ENCODE results near the gene DOCK1.

DOCK1 gene

DNA sequence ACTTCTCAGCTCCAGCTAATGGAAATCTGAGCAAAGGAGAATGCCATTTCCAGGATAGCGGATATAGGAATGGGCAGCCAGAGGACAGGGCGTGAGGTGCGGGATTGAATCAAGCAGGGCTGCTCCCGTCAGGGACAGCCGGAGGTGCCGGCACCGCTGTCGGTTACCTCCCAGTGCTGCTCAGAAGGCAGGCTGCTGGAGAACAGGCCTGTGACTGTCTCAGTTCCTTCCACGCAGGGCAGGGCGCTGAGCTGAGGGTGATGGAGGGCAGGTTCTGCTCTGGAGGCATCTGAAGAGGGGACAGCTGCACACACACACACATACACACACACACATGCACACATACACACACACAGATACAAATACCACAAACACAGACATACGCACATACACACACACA is 111.1 kb downstream of the DOCK1 start:
- Histone ChIP-seq H3K4ac (ENCODE audit: low read depth in 1 of 2, low read length in 2 of 2) (no peak overlapping the region), H2BK15ac (ENCODE audit: low read depth, poor library complexity, severe bottlenecking) (no peak overlapping the region), H3K27me3 (ENCODE audit: control insufficient read depth in 1 of 2, insufficient read depth in 1 of 2, low read length in 2 of 2) (no peaks in the 10 kb centered on the region), H3K27ac (ENCODE audit: low read length, poor library complexity, severe bottlenecking) (no peak overlapping the region), H3K9me3 (ENCODE audit: control insufficient read depth, low read length) (no peaks in the 10 kb centered on the region), H3K79me1 (replicated peaks; ENCODE audit: low read length, poor library complexity, severe bottlenecking) (peaks cover 37% of the 10 kb centered on the region), H3K4me3 (ENCODE audit: insufficient read depth in 1 of 2, low read depth in 1 of 2, low read length in 2 of 2) (no peak overlapping the region), H3K23ac (ENCODE audit: low read length in 2 of 2) (no peak overlapping the region), H3K36me3 (ENCODE audit: control insufficient read depth in 1 of 2, insufficient read depth in 2 of 2, low read depth in 1 of 2, low read length in 2 of 2) (peaks cover 71 to 95% of the 10 kb centered on the region in 2 experiments), H2AFZ (ENCODE audit: low read depth, low read length) (no peak overlapping the region), H4K91ac (ENCODE audit: low read length) (no peak overlapping the region), H3K4me2 (ENCODE audit: low read length, poor library complexity, severe bottlenecking) (no peak overlapping the region), H3K4me1 (ENCODE audit: control insufficient read depth, insufficient read depth, low read depth, low read length) (peaks cover 1% of the 10 kb centered on the region), H4K8ac (ENCODE audit: low read length) (no peak overlapping the region), H3K14ac (ENCODE audit: low read length in 2 of 2) (peak overlapping the region in 1 of 2 experiments; percentile 36), H2BK12ac (ENCODE audit: low read length in 2 of 2) (no peak overlapping the region), H2BK120ac (ENCODE audit: low read depth, low read length) (no peak overlapping the region), H2BK5ac (ENCODE audit: low read depth, low read length, poor library complexity, severe bottlenecking) (no peak overlapping the region), H3K18ac (ENCODE audit: low read depth in 1 of 2, low read length in 2 of 2) (no peak overlapping the region), H3K9ac (ENCODE audit: low read length) (no peak overlapping the region), H2AK5ac (ENCODE audit: low read length, severe bottlenecking) (no peak overlapping the region)
- WGBS, result 92% methylated on average over 9 of the region's 11 CpGs
- no peak for DNase-seq

DNA sequence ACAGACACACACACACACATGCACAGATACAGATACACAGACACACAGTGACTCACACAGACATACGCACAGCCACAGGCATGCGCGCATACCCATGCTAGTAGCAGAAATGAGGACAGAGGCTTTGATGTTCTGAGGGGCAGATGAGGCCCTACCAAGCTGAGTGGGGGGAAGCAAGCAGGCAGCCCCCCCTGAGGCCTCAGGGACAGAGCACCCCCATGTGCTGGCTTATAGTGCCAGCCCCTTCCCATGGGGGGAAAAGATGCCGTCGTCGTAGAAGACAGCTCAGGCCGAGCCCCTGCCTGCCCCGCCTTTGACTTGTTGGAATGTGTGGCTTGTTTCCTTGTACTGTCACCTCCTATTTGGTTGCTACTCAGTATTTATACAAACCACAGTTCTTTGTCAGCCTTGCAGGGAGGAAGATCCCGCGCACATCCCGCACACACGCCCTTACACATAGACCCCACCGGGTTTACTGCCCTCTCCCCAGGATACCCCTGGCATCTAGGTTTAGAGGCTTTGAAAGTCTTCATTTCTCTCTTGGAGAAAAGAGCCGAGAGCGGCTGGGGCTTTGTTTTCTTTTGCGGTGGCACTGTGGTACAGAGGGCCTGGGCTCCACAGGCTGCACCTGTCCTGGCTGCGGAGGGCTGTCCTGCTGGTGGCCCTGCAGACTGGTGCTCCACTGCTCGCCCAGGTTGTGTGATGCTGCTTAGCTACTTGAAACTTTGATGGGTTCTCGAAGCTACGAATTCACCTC is 112.5 kb downstream of the DOCK1 start:
- Histone ChIP-seq H3K18ac (ENCODE audit: low read depth in 1 of 2, low read length in 2 of 2) (no peak overlapping the region), H3K27ac (ENCODE audit: low read length, poor library complexity, severe bottlenecking) (no peak overlapping the region), H4K8ac (ENCODE audit: low read length) (no peak overlapping the region), H3K79me1 (replicated peaks; ENCODE audit: low read length, poor library complexity, severe bottlenecking) (peaks cover 40% of the 10 kb centered on the region), H3K4me3 (ENCODE audit: insufficient read depth in 1 of 2, low read depth in 1 of 2, low read length in 2 of 2) (no peak overlapping the region), H3K9me3 (ENCODE audit: control insufficient read depth, low read length) (no peaks in the 10 kb centered on the region), H4K91ac (ENCODE audit: low read length) (no peak overlapping the region), H3K9ac (ENCODE audit: low read length) (no peak overlapping the region), H3K4me1 (ENCODE audit: control insufficient read depth, insufficient read depth, low read depth, low read length) (peaks cover 1% of the 10 kb centered on the region), H2BK15ac (ENCODE audit: low read depth, poor library complexity, severe bottlenecking) (no peak overlapping the region), H2BK12ac (ENCODE audit: low read length in 2 of 2) (no peak overlapping the region), H3K36me3 (ENCODE audit: control insufficient read depth in 1 of 2, insufficient read depth in 2 of 2, low read depth in 1 of 2, low read length in 2 of 2) (peaks cover 64 to 85% of the 10 kb centered on the region in 2 experiments), H2BK120ac (ENCODE audit: low read depth, low read length) (no peak overlapping the region), H2AK5ac (ENCODE audit: low read length, severe bottlenecking) (no peak overlapping the region), H3K23ac (ENCODE audit: low read length in 2 of 2) (no peak overlapping the region), H3K14ac (ENCODE audit: low read length in 2 of 2) (no peak overlapping the region), H3K4me2 (ENCODE audit: low read length, poor library complexity, severe bottlenecking) (no peak overlapping the region), H2BK5ac (ENCODE audit: low read depth, low read length, poor library complexity, severe bottlenecking) (no peak overlapping the region), H2AFZ (ENCODE audit: low read depth, low read length) (no peak overlapping the region), H3K27me3 (ENCODE audit: control insufficient read depth in 1 of 2, insufficient read depth in 1 of 2, low read length in 2 of 2) (no peaks in the 10 kb centered on the region), H3K4ac (ENCODE audit: low read depth in 1 of 2, low read length in 2 of 2) (no peak overlapping the region)
- peak; percentile 15 for DNase-seq
- WGBS, result 93% methylated on average over 20 of the region's 20 CpGs

- H2BK15ac ChIP-seq (ENCODE audit: low read depth, poor library complexity, severe bottlenecking), result no peak overlapping the region
- WGBS, result 93% methylated on average over 2 of the region's 4 CpGs
- no peak overlapping the region for H3K4me2 ChIP-seq (ENCODE audit: low read length, poor library complexity, severe bottlenecking)
- no peak overlapping the region for H3K27ac ChIP-seq (ENCODE audit: low read length, poor library complexity, severe bottlenecking)
- H3K27me3 ChIP-seq (ENCODE audit: control insufficient read depth in 1 of 2, insufficient read depth in 1 of 2, low read length in 2 of 2), result no peaks in the 10 kb centered on the region
- H3K79me1 ChIP-seq (replicated peaks; ENCODE audit: low read length, poor library complexity, severe bottlenecking), result peaks cover 41% of the 10 kb centered on the region
- no peak overlapping the region for H3K18ac ChIP-seq (ENCODE audit: low read depth in 1 of 2, low read length in 2 of 2)
- H3K4ac ChIP-seq (ENCODE audit: low read depth in 1 of 2, low read length in 2 of 2), result no peak overlapping the region
- H3K23ac ChIP-seq (ENCODE audit: low read length in 2 of 2), result no peak overlapping the region
- no peak overlapping the region for H4K8ac ChIP-seq (ENCODE audit: low read length)
- no peak for DNase-seq
- no peak overlapping the region for H2AK5ac ChIP-seq (ENCODE audit: low read length, severe bottlenecking)
- H3K9ac ChIP-seq (ENCODE audit: low read length), result no peak overlapping the region
- H4K91ac ChIP-seq (ENCODE audit: low read length), result no peak overlapping the region
- no peak overlapping the region for H2BK5ac ChIP-seq (ENCODE audit: low read depth, low read length, poor library complexity, severe bottlenecking)
- peaks cover 63 to 85% of the 10 kb centered on the region in 2 experiments for H3K36me3 ChIP-seq (ENCODE audit: control insufficient read depth in 1 of 2, insufficient read depth in 2 of 2, low read depth in 1 of 2, low read length in 2 of 2)
- H2AFZ ChIP-seq (ENCODE audit: low read depth, low read length), result no peak overlapping the region
- no peak overlapping the region for H3K4me3 ChIP-seq (ENCODE audit: insufficient read depth in 1 of 2, low read depth in 1 of 2, low read length in 2 of 2)
- no peak overlapping the region for H3K14ac ChIP-seq (ENCODE audit: low read length in 2 of 2)
- no peak overlapping the region for H2BK120ac ChIP-seq (ENCODE audit: low read depth, low read length)
- no peak overlapping the region for H2BK12ac ChIP-seq (ENCODE audit: low read length in 2 of 2)
- H3K9me3 ChIP-seq (ENCODE audit: control insufficient read depth, low read length), result no peaks in the 10 kb centered on the region
- peaks cover 1% of the 10 kb centered on the region for H3K4me1 ChIP-seq (ENCODE audit: control insufficient read depth, insufficient read depth, low read depth, low read length)
Measured at GRCh38 chr10:127018298-127018650, 113.0 kb downstream of the DOCK1 start.

DNA sequence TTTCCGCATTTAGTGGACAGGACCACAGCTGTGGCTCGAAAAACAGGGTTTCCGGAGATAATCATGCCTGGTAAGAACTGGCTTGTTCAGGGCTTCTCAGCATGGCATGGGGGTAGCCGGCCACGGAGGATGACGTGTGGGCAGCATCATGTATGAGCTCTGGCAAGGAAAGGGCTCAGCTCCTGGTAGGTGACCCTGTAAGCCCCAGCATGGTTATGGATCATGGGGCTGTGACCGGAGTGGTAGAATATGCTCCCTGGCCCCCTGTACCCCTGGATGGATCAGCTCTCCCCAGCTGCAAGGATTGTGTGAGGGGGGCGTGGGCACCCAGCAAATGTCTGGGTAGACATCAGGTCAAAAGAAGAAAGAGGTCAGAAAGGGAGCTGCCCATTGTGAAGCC is 113.5 kb downstream of the DOCK1 start:
- Histone ChIP-seq H2BK15ac (ENCODE audit: low read depth, poor library complexity, severe bottlenecking) (no peak overlapping the region), H4K91ac (ENCODE audit: low read length) (no peak overlapping the region), H3K36me3 (ENCODE audit: control insufficient read depth in 1 of 2, insufficient read depth in 2 of 2, low read depth in 1 of 2, low read length in 2 of 2) (peaks cover 63 to 85% of the 10 kb centered on the region in 2 experiments), H2BK12ac (ENCODE audit: low read length in 2 of 2) (no peak overlapping the region), H3K4ac (ENCODE audit: low read depth in 1 of 2, low read length in 2 of 2) (no peak overlapping the region), H3K9ac (ENCODE audit: low read length) (no peak overlapping the region), H4K8ac (ENCODE audit: low read length) (no peak overlapping the region), H3K79me1 (replicated peaks; ENCODE audit: low read length, poor library complexity, severe bottlenecking) (peaks cover 40% of the 10 kb centered on the region), H3K4me2 (ENCODE audit: low read length, poor library complexity, severe bottlenecking) (no peak overlapping the region), H3K27ac (ENCODE audit: low read length, poor library complexity, severe bottlenecking) (no peak overlapping the region), H2AK5ac (ENCODE audit: low read length, severe bottlenecking) (no peak overlapping the region), H3K18ac (ENCODE audit: low read depth in 1 of 2, low read length in 2 of 2) (no peak overlapping the region), H3K27me3 (ENCODE audit: control insufficient read depth in 1 of 2, insufficient read depth in 1 of 2, low read length in 2 of 2) (no peaks in the 10 kb centered on the region), H2BK120ac (ENCODE audit: low read depth, low read length) (no peak overlapping the region), H3K9me3 (ENCODE audit: control insufficient read depth, low read length) (no peaks in the 10 kb centered on the region), H2AFZ (ENCODE audit: low read depth, low read length) (no peak overlapping the region), H3K14ac (ENCODE audit: low read length in 2 of 2) (no peak overlapping the region), H3K4me3 (ENCODE audit: insufficient read depth in 1 of 2, low read depth in 1 of 2, low read length in 2 of 2) (no peak overlapping the region), H3K4me1 (ENCODE audit: control insufficient read depth, insufficient read depth, low read depth, low read length) (peaks cover 1% of the 10 kb centered on the region), H2BK5ac (ENCODE audit: low read depth, low read length, poor library complexity, severe bottlenecking) (no peak overlapping the region), H3K23ac (ENCODE audit: low read length in 2 of 2) (no peak overlapping the region)
- DNase-seq, result no peak
- WGBS, result 96% methylated on average over 8 of the region's 8 CpGs
